Gastroesophageal sphincter (tissue), 4 donors: ENCODE measurements around the gene MCM3AP. TPM values are rescaled to one million over a fixed set of nuclear protein-coding genes. Genes with fewer than 3 reads are reported as not detected.

Experiments used
- ATAC-seq: fragments of 150-250 bp; one replicate; pipeline ENCODE4 v1.9.1; 2016; ENCODE audit warnings: mild to moderate bottlenecking, moderate library complexity
- H3K27ac ChIP-seq, 4 donors: fragments of 200-600 bp; sonication (generic) in 3 of 4; 1 replicate in 3 of 4; 2 replicates in 1 of 4; pipeline ENCODE4 v1.5.1; 2016 to 2019
- H3K27me3 ChIP-seq: fragments of 200-600 bp; sonication (generic); one replicate; pipeline ENCODE4 v1.5.1; 2019
- H3K36me3 ChIP-seq, 2 donors: fragments of 200-600 bp; sonication (generic); one replicate each; pipeline ENCODE4 v1.5.1; 2019; ENCODE audit warnings: control low read depth in 1 of 2
- H3K4me1 ChIP-seq, 3 donors: fragments of 200-600 bp; sonication (generic); 1 replicate in 2 of 3; 2 replicates in 1 of 3; pipeline ENCODE4 v1.5.1; 2016 to 2019; ENCODE audit warnings: control low read depth in 2 of 3
- H3K4me3 ChIP-seq, 2 donors: fragments of 200-600 bp; sonication (generic); one replicate each; pipeline ENCODE4 v1.5.1; 2019; ENCODE audit warnings: mild to moderate bottlenecking in 1 of 2, moderate library complexity in 1 of 2
- H3K9me3 ChIP-seq, 3 donors: fragments of 200-600 bp; sonication (generic); one replicate each; pipeline ENCODE4 v1.5.1; 2017 to 2019; ENCODE audit warnings: control low read depth in 2 of 3
- EP300 ChIP-seq: sonication (generic); formaldehyde crosslinking; IDR thresholded peaks from one replicate; pipeline ENCODE4 v1.6.1; 2017; ENCODE audit warnings: antibody characterized with exemption, mild to moderate bottlenecking
- POLR2A ChIP-seq, 2 donors: fragments of 450-650 bp; IDR thresholded peaks; one replicate each; pipeline ENCODE4 v1.6.1; 2017; ENCODE audit warnings: antibody characterized with exemption in 2 of 2, mild to moderate bottlenecking in 2 of 2, moderate library complexity in 1 of 2
- POLR2AphosphoS5 ChIP-seq: sonication (generic); formaldehyde crosslinking; IDR thresholded peaks from one replicate; pipeline ENCODE4 v1.6.1; 2017; ENCODE audit warnings: antibody characterized with exemption
- WGBS, 2 donors: methylation state at CpG; one replicate each; pipeline ENCODE4 v1.1.5; 2018; ENCODE audit warnings: low coverage in 1 of 2; 5-methylcytosine and 5-hydroxymethylcytosine counted together
- total RNA-seq, 4 donors: library from RNA; depleted of rRNA; stranded (reverse); fragments of >200 nt; gene quantifications; one replicate each; pipeline ENCODE4 v1.1.0, GENCODE V29; 2016
- TF ChIP-seq, protein P1 (sequence below), 4 experiments: fragments of 200-600 bp in 2 of 4; fragments of 450-650 bp in 2 of 4; sonication (generic) in 1 of 4; IDR thresholded peaks; one replicate each; pipeline ENCODE4 v1.5.1; 2017 to 2019; ENCODE audit warnings: antibody characterized with exemption in 4 of 4, mild to moderate bottlenecking in 2 of 4, moderate library complexity in 2 of 4

The MCM3AP gene
- total RNA-seq, 4 donors from 2014 or later, result 61.6 to 95.4 (median 71.7) TPM

DNA sequence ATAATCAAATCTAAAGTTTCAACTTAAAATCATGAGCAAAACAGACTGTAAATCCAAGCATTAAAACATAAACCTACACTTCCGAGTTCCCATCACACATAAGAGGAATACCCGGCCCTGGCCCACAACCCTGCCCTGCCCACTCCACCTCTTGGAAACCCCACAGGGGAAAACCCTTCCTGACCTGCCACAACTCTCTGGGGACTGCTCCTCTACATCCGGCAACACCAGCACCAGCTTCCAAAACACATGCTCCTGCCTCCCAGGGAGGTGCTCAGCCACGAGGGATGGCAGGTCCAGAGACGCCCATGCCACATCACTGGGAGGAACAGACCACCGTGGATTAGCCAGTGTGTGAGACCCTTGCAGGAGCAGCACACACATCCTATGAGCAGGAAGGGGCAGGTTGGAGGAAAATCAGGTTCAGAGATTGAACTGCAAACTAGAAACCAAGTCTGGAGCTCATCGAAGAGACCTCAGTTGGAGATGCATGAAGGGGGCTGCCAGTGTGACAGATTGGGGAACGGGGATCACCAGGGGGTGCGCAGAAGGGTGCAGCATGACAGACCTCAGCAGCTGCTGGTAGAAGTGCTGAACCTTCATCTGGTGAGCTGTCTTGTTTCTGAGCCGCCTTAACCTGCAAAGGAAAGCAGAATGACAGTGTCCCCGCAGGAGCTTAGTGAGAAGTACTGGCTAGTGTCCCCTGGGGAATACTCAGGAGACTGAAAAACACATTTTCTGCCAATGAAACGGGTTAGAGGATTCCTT lies 31.0 kb downstream of the MCM3AP start:
- H3K27me3 ChIP-seq, result no peaks in the 10 kb centered on the region
- TF ChIP-seq EP300 (no peak), POLR2A (IDR thresholded peaks at IDR 0.05) (no peak), POLR2AphosphoS5 (no peak)
- TF ChIP-seq, protein P1, sequence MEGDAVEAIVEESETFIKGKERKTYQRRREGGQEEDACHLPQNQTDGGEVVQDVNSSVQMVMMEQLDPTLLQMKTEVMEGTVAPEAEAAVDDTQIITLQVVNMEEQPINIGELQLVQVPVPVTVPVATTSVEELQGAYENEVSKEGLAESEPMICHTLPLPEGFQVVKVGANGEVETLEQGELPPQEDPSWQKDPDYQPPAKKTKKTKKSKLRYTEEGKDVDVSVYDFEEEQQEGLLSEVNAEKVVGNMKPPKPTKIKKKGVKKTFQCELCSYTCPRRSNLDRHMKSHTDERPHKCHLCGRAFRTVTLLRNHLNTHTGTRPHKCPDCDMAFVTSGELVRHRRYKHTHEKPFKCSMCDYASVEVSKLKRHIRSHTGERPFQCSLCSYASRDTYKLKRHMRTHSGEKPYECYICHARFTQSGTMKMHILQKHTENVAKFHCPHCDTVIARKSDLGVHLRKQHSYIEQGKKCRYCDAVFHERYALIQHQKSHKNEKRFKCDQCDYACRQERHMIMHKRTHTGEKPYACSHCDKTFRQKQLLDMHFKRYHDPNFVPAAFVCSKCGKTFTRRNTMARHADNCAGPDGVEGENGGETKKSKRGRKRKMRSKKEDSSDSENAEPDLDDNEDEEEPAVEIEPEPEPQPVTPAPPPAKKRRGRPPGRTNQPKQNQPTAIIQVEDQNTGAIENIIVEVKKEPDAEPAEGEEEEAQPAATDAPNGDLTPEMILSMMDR (IDR thresholded peaks at IDR 0.05), result no peak
- no peak overlapping the region for H3K27ac ChIP-seq
- no peak for ATAC-seq
- no peak overlapping the region for H3K4me3 ChIP-seq
- H3K9me3 ChIP-seq, result no peaks in the 10 kb centered on the region
- peaks cover 0 to 100% of the 10 kb centered on the region in 2 donors for H3K36me3 ChIP-seq
- H3K4me1 ChIP-seq, result no peaks in the 10 kb centered on the region
- WGBS, 2 donors, result 72 to 87% methylated on average over 8 of the region's 12 CpGs

DNA sequence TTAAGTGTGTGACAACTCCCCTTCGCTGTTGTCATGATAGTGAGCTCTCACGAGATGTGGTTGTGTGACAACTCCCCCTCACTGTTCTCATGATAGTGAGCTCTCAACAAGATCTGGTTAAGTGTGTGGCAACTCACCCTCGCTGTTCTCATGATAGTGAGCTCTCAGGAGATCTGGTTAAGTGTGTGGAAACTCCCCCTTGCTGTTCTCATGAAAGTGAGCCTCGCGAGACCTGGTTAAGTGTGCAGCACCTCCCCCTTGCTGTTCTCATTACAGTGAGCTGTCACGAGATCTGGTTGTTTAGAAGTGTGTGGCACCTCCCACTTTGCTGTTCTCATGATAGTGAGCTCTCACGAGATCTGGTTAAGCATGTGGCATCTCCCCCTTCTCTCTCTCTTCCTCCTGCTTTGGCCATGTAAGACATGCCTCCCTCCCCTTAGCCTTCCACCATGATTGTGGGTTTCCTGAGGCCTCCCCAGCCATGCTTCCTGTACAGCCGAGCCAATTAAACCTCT lies 31.7 kb downstream of the MCM3AP start:
- Histone ChIP-seq H3K27ac (no peak overlapping the region), H3K9me3 (no peaks in the 10 kb centered on the region), H3K4me3 (no peak overlapping the region), H3K4me1 (no peaks in the 10 kb centered on the region), H3K27me3 (no peaks in the 10 kb centered on the region), H3K36me3 (peaks cover 0 to 100% of the 10 kb centered on the region in 2 donors)
- ATAC-seq, result no peak
- WGBS, 2 donors, result 60 to 83% methylated on average over 3 to 6 of the region's 8 CpGs
- TF ChIP-seq POLR2A (IDR thresholded peaks at IDR 0.05), result no peak
- TF ChIP-seq, protein P1 (IDR thresholded peaks at IDR 0.05), result no peak
- TF ChIP-seq EP300, result no peak
- no peak for TF ChIP-seq POLR2AphosphoS5

GRCh38 chr21:46252840-46253239 lies 32.6 kb downstream of the MCM3AP start:
- no peak for ATAC-seq
- 82 to 87% methylated on average over 3 to 4 of the region's 4 CpGs for WGBS, 2 donors
- no peaks in the 10 kb centered on the region for H3K4me1 ChIP-seq
- H3K27me3 ChIP-seq, result no peaks in the 10 kb centered on the region
- no peak overlapping the region for H3K27ac ChIP-seq
- no peaks in the 10 kb centered on the region for H3K9me3 ChIP-seq
- no peak overlapping the region for H3K4me3 ChIP-seq
- TF ChIP-seq EP300, result no peak
- no peak for TF ChIP-seq POLR2A (IDR thresholded peaks at IDR 0.05)
- no peak for TF ChIP-seq POLR2AphosphoS5
- TF ChIP-seq, protein P1 (IDR thresholded peaks at IDR 0.05), result no peak
- peaks cover 0 to 100% of the 10 kb centered on the region in 2 donors for H3K36me3 ChIP-seq

- 79 to 100% methylated on average over 2 to 6 of the region's 6 CpGs for WGBS, 2 donors
- no peaks in the 10 kb centered on the region for H3K4me1 ChIP-seq
- H3K27ac ChIP-seq, result no peak overlapping the region
- H3K36me3 ChIP-seq, result peaks cover 0 to 100% of the 10 kb centered on the region in 2 donors
- no peak overlapping the region for H3K4me3 ChIP-seq
- no peak for ATAC-seq
- no peaks in the 10 kb centered on the region for H3K27me3 ChIP-seq
- TF ChIP-seq POLR2A (IDR thresholded peaks at IDR 0.05), result no peak
- TF ChIP-seq POLR2AphosphoS5, result no peak
- no peak for TF ChIP-seq EP300
- TF ChIP-seq, protein P1 (IDR thresholded peaks at IDR 0.05), result no peak
- no peaks in the 10 kb centered on the region for H3K9me3 ChIP-seq
Measured at GRCh38 chr21:46250146-46250725, 35.2 kb downstream of the MCM3AP start.

DNA sequence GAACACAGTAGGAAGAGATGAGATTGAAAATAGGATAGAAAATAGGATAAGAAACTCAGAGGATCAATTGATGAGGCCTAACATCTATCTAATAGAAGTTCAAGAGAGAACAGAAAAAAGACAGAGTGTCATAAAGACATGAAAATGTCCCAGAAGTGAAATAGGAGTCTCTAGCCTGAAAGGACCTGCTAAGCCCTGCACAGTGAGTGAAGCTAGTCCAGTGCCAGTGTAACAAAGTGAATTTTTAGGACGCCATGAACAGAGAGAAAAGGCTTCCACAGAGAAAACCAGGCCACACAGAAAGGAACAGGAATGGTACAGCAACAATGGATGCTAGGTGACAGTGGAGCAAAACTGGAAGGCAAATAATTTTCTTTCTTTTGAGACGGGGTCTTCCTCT lies 36.6 kb downstream of the MCM3AP start:
- no peak overlapping the region for H3K27ac ChIP-seq
- no peaks in the 10 kb centered on the region for H3K27me3 ChIP-seq
- TF ChIP-seq POLR2AphosphoS5 (no peak), EP300 (no peak), POLR2A (IDR thresholded peaks at IDR 0.05) (no peak)
- TF ChIP-seq, protein P1 (IDR thresholded peaks at IDR 0.05), result no peak
- WGBS, 2 donors, result 92 to 96% methylated on average over 2 of the region's 2 CpGs
- H3K4me3 ChIP-seq, result no peak overlapping the region
- H3K36me3 ChIP-seq, result peaks cover 0 to 100% of the 10 kb centered on the region in 2 donors
- no peak for ATAC-seq
- H3K9me3 ChIP-seq, result no peaks in the 10 kb centered on the region
- H3K4me1 ChIP-seq, result no peaks in the 10 kb centered on the region
